ENCODE measurements around the gene CRB1.

DNA sequence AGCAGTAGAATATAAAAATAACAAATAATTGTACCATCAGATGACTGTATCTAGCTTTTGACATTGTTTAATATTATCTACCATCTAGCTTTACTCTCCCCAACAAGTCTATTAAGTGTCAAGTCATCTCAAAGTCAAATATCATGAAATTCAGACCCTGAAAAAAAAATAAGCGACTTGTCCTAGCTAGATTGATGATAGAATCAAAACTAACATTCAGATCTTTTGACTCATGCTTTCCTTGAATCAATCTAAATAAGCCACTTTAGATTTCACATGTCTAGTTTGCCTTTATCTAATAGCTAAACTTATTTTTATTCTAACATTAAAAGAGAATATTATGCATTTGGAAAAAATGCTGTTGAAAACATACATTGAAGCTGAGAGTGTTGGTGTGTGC is 35.4 kb downstream of the CRB1 start:
- TF ChIP-seq, protein P1, sequence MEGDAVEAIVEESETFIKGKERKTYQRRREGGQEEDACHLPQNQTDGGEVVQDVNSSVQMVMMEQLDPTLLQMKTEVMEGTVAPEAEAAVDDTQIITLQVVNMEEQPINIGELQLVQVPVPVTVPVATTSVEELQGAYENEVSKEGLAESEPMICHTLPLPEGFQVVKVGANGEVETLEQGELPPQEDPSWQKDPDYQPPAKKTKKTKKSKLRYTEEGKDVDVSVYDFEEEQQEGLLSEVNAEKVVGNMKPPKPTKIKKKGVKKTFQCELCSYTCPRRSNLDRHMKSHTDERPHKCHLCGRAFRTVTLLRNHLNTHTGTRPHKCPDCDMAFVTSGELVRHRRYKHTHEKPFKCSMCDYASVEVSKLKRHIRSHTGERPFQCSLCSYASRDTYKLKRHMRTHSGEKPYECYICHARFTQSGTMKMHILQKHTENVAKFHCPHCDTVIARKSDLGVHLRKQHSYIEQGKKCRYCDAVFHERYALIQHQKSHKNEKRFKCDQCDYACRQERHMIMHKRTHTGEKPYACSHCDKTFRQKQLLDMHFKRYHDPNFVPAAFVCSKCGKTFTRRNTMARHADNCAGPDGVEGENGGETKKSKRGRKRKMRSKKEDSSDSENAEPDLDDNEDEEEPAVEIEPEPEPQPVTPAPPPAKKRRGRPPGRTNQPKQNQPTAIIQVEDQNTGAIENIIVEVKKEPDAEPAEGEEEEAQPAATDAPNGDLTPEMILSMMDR (IDR thresholded peaks at IDR 0.05 in 4 of 5, conservative IDR thresholded peaks at IDR 0.05 in 1 of 5), result no peak
- no peak for TF ChIP-seq POLR2A (IDR thresholded peaks at IDR 0.05)
